ENCODE measurements around the gene PCDHGA10.
"Not testable (repeated sequence)": the region's sequence is repeated elsewhere in the genome, so short reads cannot be mapped to it uniquely, and the experiment has no call there.

Gene PCDHGA10

GRCh38 chr5:141384471-141385267 is 28.1 kb upstream of the PCDHGA10 start:
- H3K9ac ChIP-seq (ENCODE audit: low read depth, low read length), result no peak overlapping the region

GRCh38 chr5:141387557-141388311 is 25.1 kb upstream of the PCDHGA10 start, which contains the start of gene PCDHGB4:
Gene PCDHGB4, plus strand, starts transcription at chr5:141387698. Its CDS starts 187 bp downstream, at chr5:141387885.
- H3K9ac ChIP-seq (ENCODE audit: low read depth, low read length), result peak within 1 kb of the TSS; percentile 64; the same call in 1 of the 2 replicates
- H3K4me1 ChIP-seq (ENCODE audit: insufficient read depth, low read length); H3K36me3 ChIP-seq (ENCODE audit: insufficient read depth, low read length): not testable (repeated sequence)
- peaks cover 17% of the 10 kb centered on the region for H3K9me3 ChIP-seq (ENCODE audit: control insufficient read depth, insufficient read depth, low read length)

More at GRCh38 chr5:141384471-141385267, 28.1 kb upstream of the PCDHGA10 start:
- H3K9me3 ChIP-seq (ENCODE audit: control insufficient read depth, insufficient read depth, low read length), result peaks cover 7% of the 10 kb centered on the region
- H3K36me3 ChIP-seq (ENCODE audit: insufficient read depth, low read length), result no peaks in the 10 kb centered on the region; the same call in 1 of the 2 replicates
- no peaks in the 10 kb centered on the region for H3K4me1 ChIP-seq (ENCODE audit: insufficient read depth, low read length)

GRCh38 chr5:141388661-141389060 is 24.1 kb upstream of the PCDHGA10 start:
- H3K9ac ChIP-seq (ENCODE audit: low read depth, low read length), result no peak overlapping the region
- H3K9me3 ChIP-seq (ENCODE audit: control insufficient read depth, insufficient read depth, low read length), result peaks cover 26% of the 10 kb centered on the region
- H3K36me3 ChIP-seq (ENCODE audit: insufficient read depth, low read length), result peaks cover 3% of the 10 kb centered on the region
- no peaks in the 10 kb centered on the region for H3K4me1 ChIP-seq (ENCODE audit: insufficient read depth, low read length)

GRCh38 chr5:141389153-141390042 is 23.4 kb upstream of the PCDHGA10 start:
- H3K9ac ChIP-seq (ENCODE audit: low read depth, low read length), result no peak overlapping the region
- peaks cover 32% of the 10 kb centered on the region for H3K9me3 ChIP-seq (ENCODE audit: control insufficient read depth, insufficient read depth, low read length)
- H3K4me1 ChIP-seq (ENCODE audit: insufficient read depth, low read length), result no peaks in the 10 kb centered on the region
- peaks cover 7% of the 10 kb centered on the region for H3K36me3 ChIP-seq (ENCODE audit: insufficient read depth, low read length)

GRCh38 chr5:141392429-141393198 is 20.2 kb upstream of the PCDHGA10 start, which contains the start of gene PCDHGA8:
Gene PCDHGA8, plus strand, starts transcription at chr5:141392633. Its CDS starts 181 bp downstream, at chr5:141392814.
- peaks cover 41% of the 10 kb centered on the region for H3K9me3 ChIP-seq (ENCODE audit: control insufficient read depth, insufficient read depth, low read length)

GRCh38 chr5:141393267-141393666 is 19.5 kb upstream of the PCDHGA10 start:
- Histone ChIP-seq H3K4me1 (ENCODE audit: insufficient read depth, low read length) (no peaks in the 10 kb centered on the region), H3K9ac (ENCODE audit: low read depth, low read length) (no peak overlapping the region), H3K36me3 (ENCODE audit: insufficient read depth, low read length) (peaks cover 7% of the 10 kb centered on the region), H3K9me3 (ENCODE audit: control insufficient read depth, insufficient read depth, low read length) (peaks cover 41% of the 10 kb centered on the region)

More at GRCh38 chr5:141392429-141393198, 20.2 kb upstream of the PCDHGA10 start, which contains the start of gene PCDHGA8:
- Histone ChIP-seq H3K9ac (ENCODE audit: low read depth, low read length) (no peak within 1 kb of the TSS), H3K4me1 (ENCODE audit: insufficient read depth, low read length) (no peaks in the 10 kb centered on the region), H3K36me3 (ENCODE audit: insufficient read depth, low read length) (peaks cover 7% of the 10 kb centered on the region)

- H3K9ac ChIP-seq (ENCODE audit: low read depth, low read length); H3K4me1 ChIP-seq (ENCODE audit: insufficient read depth, low read length); H3K36me3 ChIP-seq (ENCODE audit: insufficient read depth, low read length): not testable (repeated sequence)
- peaks cover 40% of the 10 kb centered on the region for H3K9me3 ChIP-seq (ENCODE audit: control insufficient read depth, insufficient read depth, low read length)
Observed at GRCh38 chr5:141394401-141395187, 18.2 kb upstream of the PCDHGA10 start.

- H3K9ac ChIP-seq (ENCODE audit: low read depth, low read length); H3K36me3 ChIP-seq (ENCODE audit: insufficient read depth, low read length); H3K4me1 ChIP-seq (ENCODE audit: insufficient read depth, low read length): not testable (repeated sequence)
- H3K9me3 ChIP-seq (ENCODE audit: control insufficient read depth, insufficient read depth, low read length), result peaks cover 27% of the 10 kb centered on the region
Observed at GRCh38 chr5:141397756-141398551, 14.8 kb upstream of the PCDHGA10 start, which contains the start of gene PCDHGB5. Gene PCDHGB5, plus strand, starts transcription at chr5:141397947. Its CDS starts 181 bp downstream, at chr5:141398128.

GRCh38 chr5:141398608-141399007 is 14.2 kb upstream of the PCDHGA10 start:
- peaks cover 22% of the 10 kb centered on the region for H3K9me3 ChIP-seq (ENCODE audit: control insufficient read depth, insufficient read depth, low read length)
- peaks cover 5% of the 10 kb centered on the region; the same call in 1 of the 2 replicates for H3K36me3 ChIP-seq (ENCODE audit: insufficient read depth, low read length)
- no peaks in the 10 kb centered on the region for H3K4me1 ChIP-seq (ENCODE audit: insufficient read depth, low read length)
- no peak overlapping the region for H3K9ac ChIP-seq (ENCODE audit: low read depth, low read length)

GRCh38 chr5:141399555-141400258 is 13.1 kb upstream of the PCDHGA10 start:
- no peaks in the 10 kb centered on the region for H3K36me3 ChIP-seq (ENCODE audit: insufficient read depth, low read length)
- H3K4me1 ChIP-seq (ENCODE audit: insufficient read depth, low read length), result no peaks in the 10 kb centered on the region
- peaks cover 15% of the 10 kb centered on the region for H3K9me3 ChIP-seq (ENCODE audit: control insufficient read depth, insufficient read depth, low read length)
- H3K9ac ChIP-seq (ENCODE audit: low read depth, low read length), result no peak overlapping the region

- Histone ChIP-seq H3K36me3 (ENCODE audit: insufficient read depth, low read length) (no peaks in the 10 kb centered on the region), H3K9me3 (ENCODE audit: control insufficient read depth, insufficient read depth, low read length) (peaks cover 6% of the 10 kb centered on the region), H3K9ac (ENCODE audit: low read depth, low read length) (no peak within 1 kb of the TSS), H3K4me1 (ENCODE audit: insufficient read depth, low read length) (no peaks in the 10 kb centered on the region)
Observed at GRCh38 chr5:141402553-141403243, 10.1 kb upstream of the PCDHGA10 start, which contains the start of gene PCDHGA9. Gene PCDHGA9, plus strand, starts transcription at chr5:141402778. Its CDS starts 175 bp downstream, at chr5:141402953.

All from ES-I3 (cell line).